GM19240 (cell line): ENCODE results near the gene HSPB1.
"Not testable (repeated sequence)": the region's sequence is repeated elsewhere in the genome, so short reads cannot be mapped to it uniquely, and the experiment has no call there.

Experiments
- DNase-seq: peaks from one replicate; pipeline ENCODE4 v3.0.0; 2011; ENCODE audit warnings: low spot score; ENCODE audit not compliant: insufficient read length

The HSPB1 gene

DNA sequence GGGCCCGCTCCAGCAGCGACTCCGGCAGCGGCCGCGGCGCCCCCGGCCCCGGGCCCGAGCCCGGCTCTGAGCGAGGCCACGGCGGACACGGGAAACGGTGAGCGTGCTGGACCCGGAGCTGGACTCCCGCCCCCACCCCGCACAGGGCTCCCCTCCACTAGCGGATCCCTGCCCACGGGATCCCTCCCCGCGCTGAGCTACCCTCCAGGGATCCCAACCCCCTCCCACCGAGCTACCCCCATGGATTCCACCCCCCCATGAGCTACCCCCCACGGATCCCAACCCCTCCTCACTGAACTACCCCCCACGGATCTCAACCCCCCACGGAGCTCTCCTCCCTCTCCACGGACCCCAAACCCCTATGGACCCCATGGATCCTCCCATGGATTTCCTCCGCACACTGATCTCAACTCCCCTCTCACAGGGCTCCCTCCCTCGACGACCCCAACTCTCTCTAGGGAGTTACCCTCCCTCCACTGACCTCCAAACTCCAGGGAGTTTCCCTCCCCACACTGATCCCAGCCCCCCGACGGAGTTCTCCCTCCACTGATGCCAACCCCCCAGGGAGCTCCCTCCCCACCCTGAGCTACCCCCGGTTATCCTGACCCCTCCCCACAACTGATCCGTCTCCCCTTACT lies 20.6 kb upstream of the HSPB1 start:
- DNase-seq: no peak

DNA sequence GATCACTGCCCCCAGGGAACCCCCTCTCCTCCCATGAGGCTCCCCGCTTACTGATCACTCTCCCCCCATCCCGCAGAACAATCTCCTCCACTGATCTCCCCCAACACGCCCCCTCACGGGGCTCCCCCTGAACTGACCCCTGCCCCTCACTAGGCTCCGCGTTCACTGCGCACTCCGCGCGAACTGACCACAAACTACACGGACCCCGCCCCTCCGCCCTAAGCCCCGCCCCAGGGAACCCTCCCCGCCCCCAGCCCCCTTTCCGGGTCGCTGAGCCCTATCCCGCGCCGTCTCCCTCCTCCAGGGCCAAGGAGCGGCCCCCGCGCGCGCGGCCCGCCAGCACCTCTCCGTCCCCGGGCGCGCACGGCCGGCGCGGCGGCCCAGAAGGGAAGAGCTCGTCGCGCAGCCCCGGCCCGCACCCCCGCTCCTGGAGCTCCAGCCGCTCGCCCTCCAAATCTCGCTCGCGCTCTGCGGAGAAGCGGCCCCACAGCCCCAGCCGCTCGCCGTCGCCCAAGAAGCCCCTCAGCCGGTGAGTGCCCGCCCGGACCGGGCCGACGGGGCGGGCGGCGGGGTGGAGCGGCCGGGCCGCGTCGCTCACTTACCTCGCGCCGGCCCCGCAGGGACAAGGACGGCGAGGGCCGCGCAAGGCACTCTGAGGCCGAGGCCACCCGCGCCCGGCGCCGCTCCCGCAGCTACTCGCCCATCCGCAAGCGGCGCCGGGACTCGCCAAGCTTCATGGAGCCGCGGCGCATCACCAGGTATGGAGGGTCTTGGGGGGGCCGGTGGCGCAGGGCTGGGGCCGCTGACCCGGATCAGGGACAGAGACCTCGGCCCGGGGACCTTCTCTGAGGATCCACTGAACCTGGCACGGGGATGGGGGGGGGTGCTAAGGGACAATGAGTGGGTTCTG lies 19.9 kb upstream of the HSPB1 start:
- no peak for DNase-seq

DNA sequence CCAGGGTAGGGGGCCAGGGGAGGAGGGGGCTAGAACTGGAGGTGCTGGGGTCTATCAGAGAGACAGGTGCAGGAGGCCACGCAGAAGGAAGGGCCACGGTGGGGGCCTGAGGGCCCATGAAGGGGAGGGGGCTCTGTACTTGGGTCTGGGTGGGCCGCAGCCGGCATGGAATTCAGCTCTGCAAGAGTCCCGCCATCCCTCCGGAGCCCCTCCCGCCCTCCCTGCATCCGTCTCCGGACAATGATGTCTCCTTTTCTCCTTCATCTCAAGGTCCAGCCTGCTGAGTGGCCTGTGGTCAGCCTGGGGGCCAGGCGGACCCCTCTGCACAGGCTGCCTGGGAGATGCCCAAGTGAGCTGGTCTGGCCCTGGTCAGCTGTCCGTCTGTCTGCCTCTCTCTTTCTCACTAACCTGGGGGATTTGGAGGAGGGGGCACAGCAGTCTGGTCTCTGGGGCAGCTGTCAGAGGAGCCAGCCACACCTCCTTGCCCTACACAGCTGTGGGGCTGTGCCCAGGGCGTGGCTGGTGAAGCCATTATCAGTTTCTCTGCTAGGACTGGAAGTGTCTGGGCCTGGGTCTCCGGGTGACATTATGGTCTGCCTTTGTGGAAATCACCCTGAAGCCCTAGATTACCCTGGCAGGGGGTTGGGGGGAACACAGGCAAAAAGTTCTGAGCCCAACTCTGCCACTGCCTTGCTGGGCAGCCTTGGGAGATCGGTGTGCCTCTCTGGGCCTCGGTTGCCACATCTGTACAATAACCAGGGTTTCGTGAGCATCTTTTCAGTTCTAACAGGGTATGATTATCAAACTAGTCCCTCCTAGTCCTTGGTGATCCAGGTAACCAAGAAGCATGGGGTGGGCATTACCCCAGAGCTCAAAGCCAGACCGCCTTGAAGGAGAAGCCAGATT lies 19.0 kb upstream of the HSPB1 start:
- DNase-seq: no peak

DNA sequence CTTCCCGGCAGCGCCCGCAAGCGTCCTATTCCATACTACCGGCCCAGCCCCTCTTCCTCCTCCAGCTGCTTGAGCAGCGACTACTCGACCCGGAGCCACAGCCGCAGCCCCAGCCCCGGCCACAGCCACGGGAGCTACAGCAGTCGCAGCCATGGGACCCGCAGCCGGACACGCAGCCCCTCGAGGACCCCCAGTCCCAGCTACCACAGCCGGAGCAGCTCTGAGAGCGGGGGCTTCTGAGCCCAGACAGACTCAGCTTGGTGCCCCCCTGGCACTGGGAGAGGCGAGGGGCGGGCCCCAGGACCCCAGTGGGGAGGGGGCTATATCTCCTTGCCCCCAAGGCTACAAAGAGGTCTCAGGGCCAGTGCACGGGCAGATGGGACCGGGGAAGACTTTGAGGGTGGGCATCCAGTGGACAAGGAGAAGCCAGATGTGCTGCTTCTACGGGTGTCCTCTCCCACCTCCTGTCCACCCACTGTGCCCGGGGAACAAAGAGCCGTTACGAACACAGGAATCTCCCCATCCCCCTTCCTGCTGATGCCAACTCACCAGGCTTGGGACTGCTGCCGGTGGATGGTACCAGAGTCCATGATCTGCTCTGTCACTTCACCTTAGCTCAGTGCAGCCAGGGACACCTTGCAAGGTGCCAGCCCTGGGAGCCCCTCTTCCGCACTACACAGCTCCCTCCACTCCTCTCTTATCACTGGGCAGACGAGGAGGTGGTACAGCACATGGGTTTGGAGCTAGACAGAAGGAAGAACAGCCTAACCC lies 16.7 kb upstream of the HSPB1 start:
- no peak for DNase-seq

DNA sequence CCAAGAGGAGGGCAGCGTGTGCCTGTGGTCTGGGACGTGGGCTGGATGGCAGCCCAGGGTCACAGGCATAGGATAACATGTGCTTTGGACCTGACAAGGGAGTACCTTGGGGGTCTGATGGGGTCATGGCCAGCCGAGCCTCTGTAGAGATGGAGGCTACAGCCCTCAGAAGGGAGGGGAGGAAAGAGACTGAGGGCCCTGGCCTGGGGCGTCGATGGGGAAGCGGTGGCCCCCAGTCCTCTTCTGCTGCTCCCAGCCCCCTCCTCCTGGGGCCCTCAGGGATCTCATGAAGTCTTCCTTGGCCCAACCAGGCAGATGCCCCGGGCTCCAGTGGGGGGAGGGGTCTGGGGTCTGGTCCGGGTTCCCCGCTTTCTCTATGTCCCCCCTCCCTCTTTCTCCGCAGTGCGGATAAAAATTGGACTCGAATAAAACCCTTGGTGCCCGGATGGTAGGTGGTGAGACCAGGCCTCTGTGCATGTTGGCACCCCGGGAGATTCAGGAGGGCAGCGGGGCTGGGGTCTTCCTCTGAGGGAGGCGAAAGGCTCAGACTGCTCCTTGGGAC lies 15.6 kb upstream of the HSPB1 start:
- no peak for DNase-seq

DNA sequence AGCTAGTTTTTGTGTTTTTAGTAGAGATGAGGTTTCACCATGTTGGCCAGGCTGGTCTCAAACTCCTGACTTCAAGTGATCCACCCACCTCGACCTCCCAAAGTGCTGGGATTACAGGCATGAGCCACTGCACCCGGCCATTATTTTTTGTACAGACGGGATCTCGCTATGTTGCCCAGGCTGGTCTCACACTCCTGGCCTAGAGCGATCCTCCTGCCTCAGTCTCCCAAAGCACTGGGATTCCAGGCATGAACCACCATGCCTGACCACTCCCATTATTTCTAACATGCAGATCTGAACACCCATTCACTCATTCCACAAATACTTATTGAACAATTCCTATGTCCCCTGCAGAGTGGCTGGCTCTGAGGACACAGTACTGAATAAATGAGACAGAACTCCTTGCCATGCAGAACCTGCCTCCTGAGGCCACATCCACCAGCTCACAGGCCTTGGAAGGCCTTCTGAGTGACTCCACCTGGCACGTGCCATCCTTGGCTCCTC lies 11.6 kb upstream of the HSPB1 start:
- not testable (repeated sequence) for DNase-seq

DNA sequence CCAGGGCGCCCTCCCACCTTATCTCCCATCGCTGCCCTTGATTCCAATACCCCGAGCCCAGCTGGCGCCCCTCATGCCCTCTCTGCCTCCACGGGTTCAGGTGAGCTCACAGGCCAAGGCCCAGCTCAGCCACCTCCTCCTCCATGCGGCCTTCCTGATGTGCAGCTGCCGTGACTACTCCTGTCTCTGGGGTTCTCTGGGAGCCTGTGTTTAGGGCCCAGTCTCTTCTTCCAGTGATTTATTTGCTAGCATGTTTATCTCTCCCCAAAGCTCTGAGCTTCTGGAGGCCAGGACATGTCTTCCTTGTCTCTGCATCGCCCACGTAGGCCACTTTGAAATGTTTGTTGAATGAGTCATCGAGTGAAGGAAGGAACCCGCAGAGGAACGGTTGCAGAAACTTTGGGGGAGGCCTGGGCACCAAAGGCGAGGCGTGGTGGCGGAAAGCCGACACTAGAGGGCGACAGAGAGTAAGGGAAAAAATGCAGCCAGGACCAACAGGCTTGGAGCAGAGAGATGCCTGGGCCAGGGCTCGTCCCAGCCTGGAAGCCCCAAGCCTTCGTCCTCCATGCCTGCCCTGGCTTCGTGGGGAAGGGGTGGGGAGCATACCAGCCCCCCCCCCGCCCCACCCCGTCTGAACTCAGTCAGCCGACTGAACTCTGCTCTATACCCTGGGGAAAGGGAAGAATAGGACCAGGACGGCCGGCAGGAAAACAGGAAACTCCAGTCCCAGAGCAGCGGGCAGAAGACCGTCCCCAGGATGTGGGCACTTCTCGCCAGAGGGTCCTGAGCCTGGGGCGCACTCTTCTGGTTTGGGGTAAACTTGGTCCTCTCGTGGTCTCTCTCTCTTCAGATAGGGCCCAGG lies 10.9 kb upstream of the HSPB1 start:
- DNase-seq: peak; percentile 84

DNA sequence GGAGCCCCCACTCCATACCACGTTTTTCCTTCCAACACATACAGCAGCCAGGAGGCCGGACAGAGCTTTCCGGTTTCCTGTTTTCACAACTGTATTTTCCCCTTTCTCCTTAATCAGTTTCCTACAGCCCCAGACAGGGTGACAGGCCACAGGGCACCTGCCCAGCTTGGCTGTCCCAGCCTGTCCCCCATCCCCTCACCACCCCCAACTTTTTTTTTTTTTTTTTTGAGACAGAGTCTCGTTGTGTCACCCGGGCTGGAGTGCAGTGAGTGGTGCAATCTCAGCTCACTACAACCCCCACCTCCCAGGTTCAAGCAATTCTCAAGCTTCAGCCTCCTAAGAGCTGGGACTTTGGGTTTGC lies 10.3 kb upstream of the HSPB1 start:
- DNase-seq: no peak

DNA sequence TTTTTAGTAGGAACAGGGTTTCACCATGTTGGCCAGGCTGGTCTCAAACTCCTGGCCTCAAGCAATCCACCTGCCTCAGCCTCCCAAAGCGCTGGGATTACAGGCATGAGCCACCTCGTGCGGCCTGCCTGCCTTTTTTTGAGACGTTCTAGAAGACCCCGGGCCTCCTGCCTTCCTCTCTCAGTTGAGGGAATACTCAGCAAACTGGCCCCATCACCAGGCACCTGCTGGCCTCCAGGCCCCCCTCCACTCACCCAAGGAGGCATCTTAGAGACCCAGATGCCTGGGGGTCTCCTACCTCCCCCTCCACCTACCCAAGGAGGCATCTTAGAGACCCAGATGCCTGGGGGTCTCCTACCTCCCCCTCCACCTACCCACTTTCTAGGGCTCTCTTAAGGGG lies 9.6 kb upstream of the HSPB1 start:
- not testable (repeated sequence) for DNase-seq

DNA sequence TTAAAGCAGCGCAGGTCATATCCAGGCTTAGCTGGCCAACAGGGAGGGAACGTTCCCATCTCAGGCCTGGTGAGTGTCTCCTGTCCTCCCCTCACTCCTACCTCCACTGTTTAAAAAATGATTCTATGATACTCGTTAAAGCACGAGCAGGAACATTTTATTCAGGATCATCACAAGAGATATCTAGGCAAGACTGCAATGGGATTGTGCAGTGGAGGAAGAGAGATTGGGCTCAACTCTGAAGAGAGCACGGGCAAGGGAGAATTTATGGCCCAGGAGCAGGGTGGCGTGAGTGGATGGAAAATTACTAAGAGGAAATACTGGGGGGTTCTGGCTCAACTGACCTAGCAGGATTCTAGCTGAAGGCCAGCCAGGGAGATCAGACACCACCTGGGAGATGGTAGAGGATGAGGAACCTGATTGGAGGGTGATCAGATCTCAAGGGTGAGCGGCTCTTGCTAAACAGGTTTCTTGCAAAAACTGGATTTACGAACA lies 9.0 kb upstream of the HSPB1 start:
- no peak for DNase-seq

DNA sequence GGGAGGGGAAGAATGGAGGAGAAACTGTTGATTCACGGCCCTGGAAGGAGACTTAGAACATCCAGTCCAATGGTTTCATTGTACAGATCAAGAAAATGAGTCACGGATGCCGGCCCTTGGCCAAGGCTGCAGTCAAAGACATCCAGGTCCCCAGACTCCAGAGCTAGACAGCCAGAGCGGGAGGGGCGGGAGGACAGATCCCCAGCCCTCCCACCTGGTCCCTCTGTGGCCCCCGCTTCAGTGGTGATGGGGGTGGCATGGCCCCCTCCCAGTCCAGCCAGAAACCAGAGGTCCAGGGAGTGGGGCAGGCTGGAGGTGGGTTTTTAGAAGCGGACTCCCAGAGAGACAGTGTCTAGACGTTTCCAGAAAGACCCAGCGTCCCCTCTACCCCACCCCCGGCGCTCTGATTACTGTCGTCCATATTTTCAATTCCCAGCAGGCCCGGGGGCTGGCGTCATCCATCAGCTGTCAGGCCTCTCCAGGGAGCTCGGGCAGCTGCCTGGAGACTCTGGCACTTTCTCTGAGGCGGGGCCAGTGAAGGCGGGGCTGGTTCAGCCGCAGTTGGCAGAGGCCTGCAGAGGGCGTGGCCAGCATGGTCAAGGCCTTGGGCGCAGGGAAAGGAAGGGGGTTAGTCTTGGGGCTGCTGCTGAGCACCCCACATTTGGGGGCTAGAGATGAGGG lies 8.0 kb upstream of the HSPB1 start:
- DNase-seq: no peak

DNA sequence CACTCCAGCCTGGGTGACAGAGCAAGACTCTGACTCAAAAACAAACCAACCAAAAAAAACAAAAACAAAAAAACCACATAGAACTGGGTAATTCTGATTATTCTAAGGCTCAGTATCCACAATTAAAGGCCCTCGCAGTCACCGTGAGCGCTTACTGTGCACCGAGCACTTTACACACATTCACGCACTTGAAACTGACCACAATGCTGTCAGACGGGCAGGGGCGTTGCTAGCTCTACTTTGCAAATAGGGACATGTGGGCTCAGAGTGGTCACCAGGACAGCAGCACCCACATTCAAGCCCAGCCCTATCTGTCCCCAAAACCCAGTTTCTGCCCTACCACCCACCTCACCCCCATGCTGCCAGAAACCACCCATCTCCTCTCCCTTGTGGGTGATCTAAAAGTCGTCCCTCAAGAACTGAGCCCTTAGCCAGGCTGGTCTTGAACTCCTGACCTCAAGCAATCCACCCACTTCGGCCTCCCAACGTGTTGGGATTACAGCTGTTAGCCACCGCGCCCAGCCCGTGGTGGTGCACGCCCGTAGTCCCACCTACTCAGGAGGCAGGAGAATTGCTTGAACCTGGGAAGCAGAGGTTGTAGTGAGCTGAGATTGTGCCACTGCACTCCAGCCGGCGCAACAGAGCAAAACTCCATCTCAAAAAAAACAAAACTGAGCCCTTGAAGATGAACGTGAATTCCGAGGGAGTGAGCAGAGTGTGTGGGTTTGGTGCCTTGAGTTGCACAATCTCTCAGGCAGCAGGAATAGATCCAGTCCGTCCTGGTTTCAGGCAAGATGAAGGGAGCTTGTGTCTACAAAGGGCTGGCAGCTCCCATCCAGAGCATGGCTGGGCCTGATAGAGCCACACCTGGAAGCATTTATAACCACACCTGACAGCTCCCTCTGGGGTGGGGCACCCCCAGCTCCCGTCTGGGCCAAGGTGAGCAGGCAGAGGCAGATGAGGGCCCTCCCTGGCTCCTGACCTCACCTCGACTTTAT lies 5.4 kb upstream of the HSPB1 start:
- DNase-seq: no peak

DNA sequence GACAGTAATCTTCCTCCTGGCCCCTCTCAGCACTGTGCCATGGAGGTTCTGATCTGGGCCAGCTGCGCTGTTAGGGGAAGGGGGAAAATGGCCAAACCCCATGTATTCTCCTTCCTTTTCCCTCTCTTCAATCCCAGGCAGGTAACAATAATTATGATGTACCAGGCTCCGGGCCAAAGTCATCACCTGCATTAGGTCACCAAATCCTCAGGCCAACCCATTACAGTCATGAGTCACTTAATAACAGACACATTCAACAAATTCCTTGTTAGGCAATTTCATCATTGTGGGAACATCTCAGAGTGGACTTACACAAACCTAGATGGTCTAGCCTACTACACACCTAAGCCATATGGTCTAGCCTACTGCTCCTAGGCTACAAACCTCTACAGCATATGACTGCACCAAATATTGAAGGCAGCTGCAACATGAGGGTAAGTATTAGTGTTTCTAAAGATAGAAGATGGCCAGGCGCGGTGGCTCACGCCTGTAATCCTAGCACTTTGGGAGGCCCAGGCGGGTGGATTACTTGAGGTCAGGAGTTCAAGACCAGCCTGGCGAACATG lies 2.2 kb upstream of the HSPB1 start:
- no peak for DNase-seq

DNA sequence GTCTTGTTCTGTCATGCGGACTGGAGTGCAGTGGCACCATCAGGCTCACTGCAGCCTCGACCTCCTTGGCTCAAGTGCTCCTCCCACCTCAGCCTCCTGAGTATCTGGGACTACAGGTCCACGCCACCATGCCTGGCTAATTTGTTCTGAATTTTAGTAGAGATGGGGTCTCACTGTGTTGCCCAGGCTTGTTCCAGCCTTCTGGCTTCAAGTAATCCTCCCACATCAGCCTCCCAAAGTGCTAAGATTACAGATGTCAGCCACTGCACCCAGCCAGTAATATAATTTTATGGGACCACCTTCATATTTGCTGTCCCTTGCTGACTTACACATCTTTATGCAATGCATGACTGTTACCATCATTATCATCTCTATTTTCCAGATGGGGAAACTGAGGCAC lies 1.5 kb upstream of the HSPB1 start:
- DNase-seq: no peak

DNA sequence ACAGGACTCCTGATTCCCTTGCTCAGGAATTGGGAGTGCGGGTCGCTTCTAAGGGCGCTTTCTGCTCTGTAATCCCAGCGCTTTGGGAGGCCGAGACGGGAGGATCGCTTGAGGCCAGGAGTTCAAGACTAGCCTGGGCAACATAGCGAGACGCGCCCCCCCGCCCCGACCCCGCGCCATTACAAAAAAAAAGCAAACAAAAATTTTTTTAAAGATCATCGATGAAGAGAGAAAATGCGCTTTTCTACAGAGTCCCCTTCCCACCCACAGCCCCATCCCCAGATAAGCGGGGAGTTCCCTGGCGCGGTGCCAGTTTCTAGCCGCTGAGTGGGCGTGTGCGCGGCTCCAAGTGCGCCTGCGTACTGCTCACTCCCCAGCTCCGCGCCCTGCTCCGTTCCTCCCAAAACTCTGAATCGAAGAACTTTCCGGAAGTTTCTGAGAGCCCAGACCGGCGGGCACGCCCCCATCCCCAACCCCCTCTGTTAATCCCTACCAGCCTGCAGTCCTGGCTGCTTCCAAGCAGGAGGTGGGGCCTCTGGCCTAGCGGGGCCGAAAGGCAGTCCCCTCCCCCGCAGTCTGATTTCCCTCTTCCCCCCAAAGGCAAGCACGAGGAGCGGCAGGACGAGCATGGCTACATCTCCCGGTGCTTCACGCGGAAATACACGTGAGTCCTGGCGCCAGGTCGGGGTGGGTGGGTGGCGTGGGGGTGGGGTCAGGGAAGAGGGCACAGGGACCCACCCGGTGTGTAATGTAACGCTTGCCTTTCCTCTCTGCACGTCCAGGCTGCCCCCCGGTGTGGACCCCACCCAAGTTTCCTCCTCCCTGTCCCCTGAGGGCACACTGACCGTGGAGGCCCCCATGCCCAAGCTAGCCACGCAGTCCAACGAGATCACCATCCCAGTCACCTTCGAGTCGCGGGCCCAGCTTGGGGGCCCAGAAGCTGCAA lies 1.0 kb downstream of the HSPB1 start:
- DNase-seq: peak; percentile 78

DNA sequence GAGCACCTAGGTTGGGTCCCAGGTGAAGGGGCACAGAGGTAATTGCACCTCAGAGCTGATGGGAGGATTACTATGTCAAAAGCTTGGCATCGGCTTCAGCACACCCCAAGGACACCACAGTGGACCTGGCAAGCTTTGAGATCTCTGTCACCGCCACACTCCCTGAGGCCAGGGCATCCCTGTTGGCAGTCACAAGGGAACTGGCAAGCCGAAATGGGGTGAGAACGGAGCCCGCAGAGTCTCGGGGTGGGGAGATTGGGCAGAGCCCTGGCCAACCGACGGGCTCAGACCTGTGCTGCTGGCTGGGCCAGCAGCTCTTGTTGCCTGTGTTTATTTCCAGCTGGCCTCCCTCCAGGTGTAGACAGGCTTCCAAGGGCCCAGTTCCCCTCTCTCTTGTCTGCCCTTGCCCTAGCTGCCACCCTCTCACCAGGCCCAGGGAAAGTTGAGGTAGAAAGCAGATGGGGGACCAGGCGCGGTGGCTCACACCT lies 2.5 kb downstream of the HSPB1 start:
- no peak for DNase-seq
